Parathyroid adenoma (tissue), 2 donors: Measurements from ENCODE around the gene ZMYM4.
"Not testable (repeated sequence)": the region's sequence is repeated elsewhere in the genome, so short reads cannot be mapped to it uniquely, and the experiment has no call there.

Experiments
- H2AFZ ChIP-seq: fragments of 300-600 bp; sonication (generic); one replicate; pipeline ENCODE4 v1.7.0; 2017; ENCODE audit warnings: antibody characterized with exemption, mild to moderate bottlenecking
- H3K27ac ChIP-seq: fragments of 300-600 bp; sonication (generic); one replicate; pipeline ENCODE4 v1.7.0; 2017
- H3K27me3 ChIP-seq: fragments of 300-600 bp; sonication (generic); one replicate; pipeline ENCODE4 v1.7.0; 2017; ENCODE audit warnings: low read length; ENCODE audit not compliant: control insufficient read depth, insufficient read depth
- H3K36me3 ChIP-seq: fragments of 300-600 bp; sonication (generic); one replicate; pipeline ENCODE4 v1.7.0; 2017; ENCODE audit warnings: low read length; ENCODE audit not compliant: control insufficient read depth, insufficient read depth
- H3K4me1 ChIP-seq: fragments of 300-600 bp; sonication (generic); one replicate; pipeline ENCODE4 v1.7.0; 2017; ENCODE audit warnings: control low read depth
- H3K4me2 ChIP-seq: fragments of 300-600 bp; sonication (generic); one replicate; pipeline ENCODE4 v1.7.0; 2017; ENCODE audit warnings: low read length
- H3K4me3 ChIP-seq: fragments of 300-600 bp; sonication (generic); one replicate; pipeline ENCODE4 v1.7.0; 2017; ENCODE audit warnings: low read depth, low read length
- H3K79me2 ChIP-seq: fragments of 300-600 bp; sonication (generic); one replicate; pipeline ENCODE4 v1.7.0; 2017; ENCODE audit warnings: control low read depth
- H3K9ac ChIP-seq: fragments of 300-600 bp; sonication (generic); one replicate; pipeline ENCODE4 v1.7.0; 2017; ENCODE audit warnings: mild to moderate bottlenecking
- H3K9me3 ChIP-seq: fragments of 300-600 bp; sonication (generic); one replicate; pipeline ENCODE4 v1.7.0; 2017; ENCODE audit warnings: low read length; ENCODE audit not compliant: control insufficient read depth
- CTCF ChIP-seq: fragments of 300-600 bp; sonication (generic); IDR thresholded peaks from one replicate; pipeline ENCODE4 v1.7.0; 2017; ENCODE audit warnings: antibody characterized with exemption, mild to moderate bottlenecking
- donor health status: primary hyperparathyroidism.

ZMYM4 gene

GRCh38 chr1:35226546-35226945 lies 42.0 kb upstream of the ZMYM4 start:
- no peak overlapping the region for H2AFZ ChIP-seq
- no peak overlapping the region for H3K4me2 ChIP-seq
- H3K27ac ChIP-seq = no peak overlapping the region
- no peaks in the 10 kb centered on the region for H3K79me2 ChIP-seq
- H3K27me3 ChIP-seq = no peaks in the 10 kb centered on the region
- no peaks in the 10 kb centered on the region for H3K4me1 ChIP-seq
- no peak overlapping the region for H3K4me3 ChIP-seq
- H3K9ac ChIP-seq = no peak overlapping the region
- H3K9me3 ChIP-seq = no peaks in the 10 kb centered on the region
- no peaks in the 10 kb centered on the region for H3K36me3 ChIP-seq
- TF ChIP-seq CTCF = no peak

- H2AFZ ChIP-seq = no peak overlapping the region
- no peaks in the 10 kb centered on the region for H3K36me3 ChIP-seq
- H3K4me3 ChIP-seq = no peak overlapping the region
- no peak overlapping the region for H3K9ac ChIP-seq
- H3K9me3 ChIP-seq = no peaks in the 10 kb centered on the region
- no peaks in the 10 kb centered on the region for H3K79me2 ChIP-seq
- H3K4me2 ChIP-seq = no peak overlapping the region
- no peaks in the 10 kb centered on the region for H3K4me1 ChIP-seq
- no peaks in the 10 kb centered on the region for H3K27me3 ChIP-seq
- H3K27ac ChIP-seq = no peak overlapping the region
- TF ChIP-seq CTCF = no peak
These were observed 38.7 kb upstream of the ZMYM4 start for GRCh38 chr1:35229587-35230360.

- no peaks in the 10 kb centered on the region for H3K36me3 ChIP-seq
- H3K4me1 ChIP-seq = no peaks in the 10 kb centered on the region
These were observed 37.2 kb upstream of the ZMYM4 start for GRCh38 chr1:35231287-35231686.

GRCh38 chr1:35236772-35237171 lies 31.7 kb upstream of the ZMYM4 start:
- not testable (repeated sequence) for H3K9ac ChIP-seq, H3K4me3 ChIP-seq, H3K9me3 ChIP-seq, H3K27me3 ChIP-seq, H3K4me2 ChIP-seq, H2AFZ ChIP-seq, H3K36me3 ChIP-seq, H3K27ac ChIP-seq, H3K79me2 ChIP-seq, H3K4me1 ChIP-seq

More at GRCh38 chr1:35231287-35231686, 37.2 kb upstream of the ZMYM4 start:
- Histone ChIP-seq H3K4me3 (no peak overlapping the region), H3K27ac (no peak overlapping the region), H3K27me3 (no peaks in the 10 kb centered on the region), H3K9me3 (no peaks in the 10 kb centered on the region), H3K4me2 (no peak overlapping the region), H3K79me2 (no peaks in the 10 kb centered on the region), H3K9ac (no peak overlapping the region), H2AFZ (no peak overlapping the region)
- TF ChIP-seq CTCF = no peak

- no peaks in the 10 kb centered on the region for H3K36me3 ChIP-seq
- TF ChIP-seq CTCF = no peak
- H3K4me2 ChIP-seq = no peak overlapping the region
- H3K4me1 ChIP-seq = no peaks in the 10 kb centered on the region
- no peak overlapping the region for H3K27ac ChIP-seq
- H3K9me3 ChIP-seq = no peaks in the 10 kb centered on the region
- no peaks in the 10 kb centered on the region for H3K79me2 ChIP-seq
- H3K27me3 ChIP-seq = no peaks in the 10 kb centered on the region
- peak overlapping the region; percentile 11 for H2AFZ ChIP-seq
- no peak overlapping the region for H3K9ac ChIP-seq
- no peak overlapping the region for H3K4me3 ChIP-seq
These were observed 24.8 kb upstream of the ZMYM4 start for GRCh38 chr1:35243691-35244090.
